Tongue (tissue), 2 donors: ENCODE results near the gene ALPL. TPM values are rescaled to one million over a fixed set of nuclear protein-coding genes. Genes with fewer than 3 reads are reported as not detected.
A peak's percentile ranks its signal among the peaks of the same experiment; 100 is the strongest.

Source experiments
- DNase-seq: peaks from one replicate; pipeline ENCODE4 v3.0.0-alpha.2; 2015
- total RNA-seq: library from RNA; depleted of rRNA; stranded (reverse); fragments of >200 nt; gene quantifications from one replicate; pipeline ENCODE4 v1.2.3, GENCODE V29; 2014

ALPL gene
- total RNA-seq, 1 donor from 2014 or later = 3.8 TPM

DNA sequence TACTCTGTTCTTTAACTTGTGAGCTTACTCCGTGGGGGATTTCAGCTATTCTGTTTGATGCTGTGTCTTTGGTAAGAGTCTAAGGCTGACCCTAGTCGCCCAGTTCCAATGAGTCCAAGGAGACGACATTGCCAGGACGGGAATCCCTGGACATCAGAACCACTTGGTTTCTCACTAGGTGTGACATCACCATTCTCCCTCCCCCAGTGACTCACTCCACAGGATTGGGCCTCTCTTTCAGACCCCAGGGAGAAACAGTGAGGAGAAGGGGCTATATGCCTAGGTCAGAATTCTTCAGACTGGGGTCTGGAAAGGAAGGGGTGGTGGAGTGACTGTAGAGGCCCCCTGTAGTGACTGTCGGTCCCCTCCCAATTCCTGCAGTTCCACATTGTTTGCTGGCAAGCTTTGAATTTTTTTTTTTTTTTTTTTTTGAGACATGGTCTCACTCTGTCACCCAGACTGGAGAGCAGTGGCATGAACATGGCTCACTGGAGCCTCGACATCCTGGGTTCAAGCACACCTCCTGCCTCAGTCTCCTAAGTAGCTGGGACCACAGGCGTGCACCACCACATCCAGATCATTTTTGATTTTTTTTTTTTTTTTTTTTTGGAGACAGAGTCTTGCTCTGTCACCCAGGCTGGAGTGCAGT lies 21.3 kb downstream of the ALPL start:
- no peak for DNase-seq

- no peak for DNase-seq
Observed at GRCh38 chr1:21531241-21531640, 22.0 kb downstream of the ALPL start.

DNA sequence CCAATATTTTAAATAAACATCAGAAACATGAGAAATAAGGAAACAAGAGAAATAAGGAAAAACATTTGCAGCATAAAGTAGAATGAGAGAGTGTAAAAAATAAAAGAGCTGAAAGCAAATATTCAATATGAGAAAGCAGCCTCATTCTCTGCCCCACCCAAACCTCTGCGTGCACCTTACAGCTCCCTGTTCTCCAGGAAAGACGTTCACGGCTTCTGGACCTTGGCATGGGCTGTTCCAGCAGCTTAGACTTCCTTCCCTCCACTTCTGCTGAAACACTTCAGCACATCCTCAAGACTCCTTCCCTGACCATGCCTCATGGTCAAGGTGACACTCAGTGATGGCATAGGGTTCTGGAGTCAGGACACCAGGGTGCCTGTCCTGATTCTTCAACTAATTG lies 23.3 kb downstream of the ALPL start:
- no peak for DNase-seq

- no peak for DNase-seq
Observed at GRCh38 chr1:21532992-21533534, 23.8 kb downstream of the ALPL start.

- no peak for DNase-seq
Observed at GRCh38 chr1:21534146-21534545, 24.9 kb downstream of the ALPL start.

- DNase-seq = peak; percentile 72
Observed at GRCh38 chr1:21534674-21535378, 25.6 kb downstream of the ALPL start.

GRCh38 chr1:21536218-21536617 lies 27.0 kb downstream of the ALPL start:
- DNase-seq = no peak

DNA sequence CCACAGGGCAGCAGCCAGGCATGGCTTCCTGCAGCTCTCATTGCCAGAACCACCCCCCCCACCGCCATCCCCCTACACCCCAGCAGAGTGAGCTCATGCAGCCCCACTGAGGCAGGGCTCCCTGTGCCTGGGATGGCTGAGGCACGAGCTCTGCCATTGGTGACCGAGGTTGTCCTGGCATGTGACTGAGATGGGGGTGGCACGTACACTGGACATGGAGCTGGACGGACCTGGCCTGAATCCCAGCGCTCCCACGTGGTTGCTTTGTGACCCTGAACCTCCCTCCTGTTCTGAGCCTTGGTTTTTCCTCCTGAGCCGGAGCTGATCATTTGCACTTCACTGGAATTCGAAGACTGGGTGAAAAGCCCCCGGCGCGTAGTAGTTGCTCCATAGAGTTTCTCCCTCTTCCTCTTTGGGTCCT lies 28.3 kb downstream of the ALPL start:
- no peak for DNase-seq

- no peak for DNase-seq
Observed at GRCh38 chr1:21537932-21538630, 28.9 kb downstream of the ALPL start.

DNA sequence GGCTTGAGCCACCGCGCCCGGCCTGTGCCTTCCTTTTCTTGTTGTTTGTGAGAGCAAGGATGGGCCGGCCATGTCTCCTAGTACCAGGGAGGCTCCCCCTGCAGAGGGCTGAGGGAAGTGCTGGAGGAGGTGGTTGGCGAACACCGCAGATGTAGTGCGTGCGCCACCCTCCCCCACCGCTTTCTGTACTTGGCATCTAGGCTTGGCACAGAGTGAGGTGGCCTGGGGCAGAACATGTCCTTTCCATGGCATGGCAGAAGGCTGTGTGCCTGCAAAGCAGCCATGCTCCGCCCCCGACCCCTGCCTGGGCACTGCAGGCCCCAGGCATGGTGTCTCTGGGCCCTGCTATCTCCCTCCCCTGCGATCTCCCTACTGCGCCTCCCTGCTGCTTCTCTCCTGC lies 30.7 kb downstream of the ALPL start:
- DNase-seq = no peak

- DNase-seq = no peak
Observed at GRCh38 chr1:21541329-21541728, 32.1 kb downstream of the ALPL start.

- DNase-seq = peak; percentile 51
Observed at GRCh38 chr1:21541835-21542234, 32.6 kb downstream of the ALPL start.

DNA sequence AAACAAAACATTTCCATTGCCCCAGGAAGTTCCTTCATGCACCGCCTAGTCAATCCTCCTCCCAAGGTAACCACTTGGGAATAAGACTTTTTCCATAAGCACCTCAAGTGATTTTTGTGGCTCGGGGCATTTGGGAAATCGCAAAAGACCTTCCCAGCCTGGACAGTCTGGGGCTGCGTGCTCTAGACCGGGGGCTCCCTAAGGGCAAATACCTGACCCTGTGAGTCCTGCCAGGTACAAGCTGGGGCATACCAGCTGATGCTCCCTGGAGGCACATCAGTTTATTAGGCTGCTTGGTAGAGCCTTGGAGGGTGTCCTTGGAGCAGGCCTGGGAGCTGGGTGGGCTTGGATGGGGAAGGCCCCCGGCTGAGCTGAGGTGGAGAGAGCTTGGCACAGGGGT lies 34.4 kb downstream of the ALPL start:
- no peak for DNase-seq

- DNase-seq = no peak
Observed at GRCh38 chr1:21544095-21544494, 34.9 kb downstream of the ALPL start.

- no peak for DNase-seq
Observed at GRCh38 chr1:21546122-21546825, 37.1 kb downstream of the ALPL start.

DNA sequence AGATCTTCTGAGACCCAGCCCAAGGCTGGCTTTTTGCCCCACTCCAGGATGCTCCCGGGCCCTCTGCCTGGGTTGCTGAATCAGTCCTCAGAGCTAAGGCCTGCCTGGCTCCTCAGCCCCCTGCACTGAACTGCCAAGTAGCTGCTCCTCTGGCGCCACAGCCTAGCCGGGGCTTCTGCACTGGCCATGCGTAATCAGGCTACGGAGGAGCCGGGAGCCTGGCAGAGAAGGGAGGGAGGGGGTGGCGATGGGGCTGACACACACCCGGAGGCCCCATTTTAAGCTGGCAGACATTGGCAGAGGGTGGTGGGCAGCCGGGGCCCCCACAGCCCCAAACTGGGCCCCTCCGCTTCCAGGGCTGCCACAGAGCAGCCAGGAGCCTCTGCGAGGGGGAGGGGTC lies 38.7 kb downstream of the ALPL start:
- DNase-seq = no peak

- no peak for DNase-seq
Observed at GRCh38 chr1:21550097-21550496, 40.9 kb downstream of the ALPL start.

- DNase-seq = no peak
Observed at GRCh38 chr1:21550866-21551475, 41.7 kb downstream of the ALPL start.

DNA sequence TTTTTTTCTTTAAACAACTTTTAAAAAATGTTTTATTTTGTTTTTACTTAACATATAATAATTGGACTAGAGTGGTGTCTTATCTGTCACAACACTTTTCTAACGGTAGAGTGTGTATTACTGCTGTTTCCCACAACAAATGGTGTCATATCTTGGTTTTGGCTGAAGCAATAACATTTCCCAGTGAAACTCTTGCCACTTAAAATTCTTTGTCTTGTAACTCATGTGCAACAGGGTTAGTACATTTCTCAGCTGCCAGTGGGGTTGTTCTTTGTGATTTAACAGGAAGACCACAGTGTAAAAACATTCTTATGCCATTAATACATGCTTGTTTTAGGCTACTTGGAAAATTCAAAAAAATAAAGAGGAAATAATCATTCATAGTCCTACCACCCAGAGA lies 43.5 kb downstream of the ALPL start:
- peak; percentile 48 for DNase-seq

GRCh38 chr1:21553116-21553926 lies 44.1 kb downstream of the ALPL start:
- DNase-seq = peak; percentile 75
